Measurements from ENCODE around the gene NXPE4. TPM values are rescaled to one million over a fixed set of nuclear protein-coding genes. Genes with fewer than 3 reads are reported as not detected.

Gene NXPE4
- total RNA-seq, 2 donors from 2014 or later, result 95.2 to 178 TPM

DNA sequence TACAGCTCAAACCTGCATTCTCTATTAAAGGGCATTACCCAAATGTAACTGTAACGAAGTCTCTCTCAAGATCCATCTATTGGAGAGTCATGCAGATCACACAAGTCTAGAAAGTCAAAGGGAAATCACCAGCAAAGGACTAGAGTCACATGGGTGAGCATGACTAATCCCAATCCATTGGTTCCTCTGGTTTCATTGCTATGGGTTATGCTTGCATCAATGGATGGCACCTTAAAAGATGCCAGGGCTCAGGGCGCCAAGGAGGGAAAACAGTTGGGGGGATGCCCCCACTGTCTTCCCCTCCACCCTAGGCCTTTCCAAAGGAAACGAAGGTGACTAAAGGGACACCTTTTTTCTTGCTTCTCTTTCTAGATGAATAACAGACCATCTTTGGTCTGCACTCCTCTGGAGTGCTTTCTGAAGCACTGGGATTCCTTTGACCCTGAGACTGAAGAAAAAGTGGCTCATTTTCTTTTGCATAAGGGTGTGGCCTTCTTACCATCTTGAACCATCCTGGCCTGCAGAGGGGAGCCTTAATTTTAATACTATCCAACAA is 8.1 kb downstream of the NXPE4 start:
- H3K27ac ChIP-seq, result no peak overlapping the region
- no peaks in the 10 kb centered on the region for H3K27me3 ChIP-seq
- H3K36me3 ChIP-seq, result peaks cover 7% of the 10 kb centered on the region
- H3K4me3 ChIP-seq, result no peak overlapping the region
- H3K9me3 ChIP-seq, result no peaks in the 10 kb centered on the region
- H3K9ac ChIP-seq (ENCODE audit: low read depth in 2 of 2, low read length in 2 of 2), result no peak overlapping the region
- no peak for TF ChIP-seq CTCF (IDR thresholded peaks at IDR 0.05)
- H3K4me1 ChIP-seq, result no peaks in the 10 kb centered on the region
- no peak for DNase-seq
- intact Hi-C loops (cut with DNase I), result no loop called here

GRCh38 chr11:114586797-114587196 is 8.8 kb downstream of the NXPE4 start:
- Histone ChIP-seq H3K4me3 (no peak overlapping the region), H3K9me3 (no peaks in the 10 kb centered on the region), H3K27ac (no peak overlapping the region), H3K4me1 (no peaks in the 10 kb centered on the region), H3K36me3 (peaks cover 7% of the 10 kb centered on the region), H3K27me3 (no peaks in the 10 kb centered on the region), H3K9ac (ENCODE audit: low read depth in 2 of 2, low read length in 2 of 2) (no peak overlapping the region)
- intact Hi-C loops (cut with DNase I), result no loop called here
- no peak for DNase-seq
- TF ChIP-seq CTCF (IDR thresholded peaks at IDR 0.05), result no peak

DNA sequence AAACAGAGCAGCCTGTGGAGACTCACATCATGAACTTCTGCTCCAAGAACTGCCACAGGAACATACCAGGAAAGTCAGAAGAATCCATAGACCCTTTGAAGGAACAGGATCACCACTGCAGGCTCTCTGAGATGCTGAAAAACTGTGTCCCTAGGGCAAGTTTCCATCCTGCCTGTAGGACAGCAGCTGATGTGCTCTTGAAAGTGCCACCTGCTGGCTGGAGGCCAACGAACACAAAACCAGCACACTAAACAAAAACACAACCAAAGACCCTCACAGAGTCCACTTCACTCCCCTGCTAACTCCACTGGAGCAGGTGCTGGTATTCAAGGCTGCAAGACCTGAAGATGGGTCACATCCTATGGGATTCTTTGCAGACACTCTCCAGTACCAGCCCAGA is 23.9 kb downstream of the NXPE4 start:
- Histone ChIP-seq H3K27me3 (no peaks in the 10 kb centered on the region), H3K9me3 (no peaks in the 10 kb centered on the region), H3K4me3 (no peak overlapping the region), H3K4me1 (no peaks in the 10 kb centered on the region), H3K27ac (no peak overlapping the region), H3K9ac (ENCODE audit: low read depth in 2 of 2, low read length in 2 of 2) (no peak overlapping the region), H3K36me3 (no peaks in the 10 kb centered on the region)
- DNase-seq, result no peak
- intact Hi-C loops (cut with DNase I), result no loop called here
- TF ChIP-seq CTCF (IDR thresholded peaks at IDR 0.05), result no peak

DNA sequence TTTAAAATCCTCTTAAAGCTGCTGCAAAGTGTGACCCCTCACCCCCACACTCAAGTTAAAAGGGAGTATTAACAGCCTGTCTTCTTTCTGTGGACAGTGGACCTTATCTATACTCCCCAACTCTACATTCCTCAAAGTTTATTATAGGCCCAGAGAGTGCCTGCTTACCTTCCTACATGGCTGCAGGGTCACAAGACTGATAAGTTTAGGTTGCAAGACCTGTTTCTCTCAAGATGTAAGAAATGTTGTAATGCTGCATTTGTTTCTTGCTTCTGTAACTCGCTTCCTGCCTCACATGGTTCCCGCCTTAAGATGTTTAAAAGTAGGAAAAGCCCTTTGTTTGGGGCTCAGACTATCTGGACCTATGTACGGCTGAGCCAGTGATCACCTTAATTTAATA is 25.8 kb downstream of the NXPE4 start:
- no peaks in the 10 kb centered on the region for H3K4me1 ChIP-seq
- no peaks in the 10 kb centered on the region for H3K9me3 ChIP-seq
- no peak overlapping the region for H3K27ac ChIP-seq
- intact Hi-C loops (cut with DNase I), result no loop called here
- DNase-seq, result no peak
- no peaks in the 10 kb centered on the region for H3K36me3 ChIP-seq
- no peak overlapping the region for H3K4me3 ChIP-seq
- H3K9ac ChIP-seq (ENCODE audit: low read depth in 2 of 2, low read length in 2 of 2), result no peak overlapping the region
- TF ChIP-seq CTCF (IDR thresholded peaks at IDR 0.05), result no peak
- no peaks in the 10 kb centered on the region for H3K27me3 ChIP-seq

DNA sequence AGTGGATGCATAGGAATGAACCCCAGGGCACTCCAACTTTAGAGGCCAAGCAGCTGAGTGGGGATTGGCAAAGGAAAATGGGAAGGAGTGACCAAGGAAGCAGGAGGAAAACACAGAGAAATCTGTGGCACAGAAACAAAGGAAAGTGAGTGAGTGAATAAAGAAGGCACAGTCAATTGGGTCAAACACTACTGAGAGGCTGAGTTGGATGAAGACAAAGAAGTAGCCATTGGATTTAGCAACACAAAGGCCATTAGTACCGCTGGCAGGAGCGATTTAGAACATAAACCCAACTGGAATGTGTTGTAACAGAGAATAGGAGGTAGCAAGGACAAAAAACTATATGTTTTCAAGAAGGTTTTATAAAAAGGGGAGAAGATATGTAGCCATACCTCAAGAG is 29.3 kb downstream of the NXPE4 start:
- Histone ChIP-seq H3K27ac (no peak overlapping the region), H3K9ac (ENCODE audit: low read depth in 2 of 2, low read length in 2 of 2) (no peak overlapping the region), H3K27me3 (no peaks in the 10 kb centered on the region), H3K4me3 (no peak overlapping the region), H3K36me3 (no peaks in the 10 kb centered on the region), H3K9me3 (no peaks in the 10 kb centered on the region), H3K4me1 (no peaks in the 10 kb centered on the region)
- TF ChIP-seq CTCF (IDR thresholded peaks at IDR 0.05), result no peak
- DNase-seq, result no peak
- intact Hi-C loops (cut with DNase I), result no loop called here

All from colonic mucosa (tissue), 4 donors.